ENCODE measurements around the gene CTRL. TPM values are rescaled to one million over a fixed set of nuclear protein-coding genes. Genes with fewer than 3 reads are reported as not detected.

Gene CTRL
- total RNA-seq, 4 donors from 2014 or later, result 2.4 to 5.3 (median 3.8) TPM

DNA sequence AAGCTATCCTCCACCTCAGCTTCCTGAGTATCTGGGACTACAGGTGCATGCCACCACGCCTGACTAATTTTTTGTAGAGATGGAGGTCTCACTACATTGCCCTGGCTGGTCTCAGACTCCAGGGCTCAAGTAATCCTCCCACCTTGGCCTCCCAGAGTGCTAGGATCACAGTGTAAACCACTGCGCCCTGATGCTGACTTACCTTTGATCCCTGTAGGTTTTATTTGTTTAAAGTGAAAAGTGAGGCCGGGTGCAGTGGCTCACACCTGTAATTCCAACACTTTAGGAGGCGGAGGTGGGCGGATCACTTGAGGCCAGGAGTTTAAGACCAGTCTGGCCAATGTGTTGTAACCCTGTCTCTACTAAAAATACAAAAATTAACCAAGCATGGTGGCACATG is 29.9 kb downstream of the CTRL start:
- TF ChIP-seq POLR2A (IDR thresholded peaks at IDR 0.05), result no peak
- TF ChIP-seq, protein P1, sequence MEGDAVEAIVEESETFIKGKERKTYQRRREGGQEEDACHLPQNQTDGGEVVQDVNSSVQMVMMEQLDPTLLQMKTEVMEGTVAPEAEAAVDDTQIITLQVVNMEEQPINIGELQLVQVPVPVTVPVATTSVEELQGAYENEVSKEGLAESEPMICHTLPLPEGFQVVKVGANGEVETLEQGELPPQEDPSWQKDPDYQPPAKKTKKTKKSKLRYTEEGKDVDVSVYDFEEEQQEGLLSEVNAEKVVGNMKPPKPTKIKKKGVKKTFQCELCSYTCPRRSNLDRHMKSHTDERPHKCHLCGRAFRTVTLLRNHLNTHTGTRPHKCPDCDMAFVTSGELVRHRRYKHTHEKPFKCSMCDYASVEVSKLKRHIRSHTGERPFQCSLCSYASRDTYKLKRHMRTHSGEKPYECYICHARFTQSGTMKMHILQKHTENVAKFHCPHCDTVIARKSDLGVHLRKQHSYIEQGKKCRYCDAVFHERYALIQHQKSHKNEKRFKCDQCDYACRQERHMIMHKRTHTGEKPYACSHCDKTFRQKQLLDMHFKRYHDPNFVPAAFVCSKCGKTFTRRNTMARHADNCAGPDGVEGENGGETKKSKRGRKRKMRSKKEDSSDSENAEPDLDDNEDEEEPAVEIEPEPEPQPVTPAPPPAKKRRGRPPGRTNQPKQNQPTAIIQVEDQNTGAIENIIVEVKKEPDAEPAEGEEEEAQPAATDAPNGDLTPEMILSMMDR (IDR thresholded peaks at IDR 0.05), result no peak

DNA sequence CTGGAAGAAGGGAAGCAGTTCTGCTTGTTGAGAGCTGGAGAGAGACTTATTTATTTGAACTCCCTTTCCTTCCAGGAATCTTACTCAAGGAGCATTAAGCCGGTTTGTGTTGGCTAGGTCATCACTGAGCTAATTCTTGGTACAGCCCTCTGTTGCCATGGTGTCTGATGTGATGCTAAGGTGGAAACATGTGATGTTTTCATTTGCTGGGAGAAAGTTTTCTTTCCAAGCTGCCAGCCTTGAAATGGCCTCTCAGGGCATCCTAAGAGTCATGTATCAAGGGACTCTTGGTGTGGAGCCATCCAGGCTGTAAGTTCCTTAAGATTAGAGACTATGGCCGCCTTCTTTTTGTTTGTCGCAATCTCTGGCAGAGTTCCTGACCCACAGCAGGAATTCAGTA is 34.4 kb downstream of the CTRL start:
- Histone ChIP-seq H3K36me3 (peaks cover 0 to under 1% (median 0%) of the 10 kb centered on the region in 3 donors), H3K9me3 (no peaks in the 10 kb centered on the region), H3K4me1 (peaks cover 0 to 37% (median 7%) of the 10 kb centered on the region in 4 donors), H3K4me3 (no peak overlapping the region), H3K27me3 (no peaks in the 10 kb centered on the region), H3K27ac (peak overlapping the region in 1 of 4 donors; percentile 31)
- DNase-seq, result no peak
- TF ChIP-seq, protein P1 (IDR thresholded peaks at IDR 0.05), result no peak
- TF ChIP-seq POLR2A (IDR thresholded peaks at IDR 0.05), result no peak

More for the DNA sequence above, 29.9 kb downstream of the CTRL start:
- peaks cover 0 to 19% (median 0%) of the 10 kb centered on the region in 4 donors for H3K4me1 ChIP-seq
- no peaks in the 10 kb centered on the region for H3K27me3 ChIP-seq
- no peak for DNase-seq
- no peaks in the 10 kb centered on the region for H3K9me3 ChIP-seq
- no peak overlapping the region for H3K4me3 ChIP-seq
- no peak overlapping the region for H3K27ac ChIP-seq
- peaks cover 0 to 12% (median 0%) of the 10 kb centered on the region in 3 donors for H3K36me3 ChIP-seq

DNA sequence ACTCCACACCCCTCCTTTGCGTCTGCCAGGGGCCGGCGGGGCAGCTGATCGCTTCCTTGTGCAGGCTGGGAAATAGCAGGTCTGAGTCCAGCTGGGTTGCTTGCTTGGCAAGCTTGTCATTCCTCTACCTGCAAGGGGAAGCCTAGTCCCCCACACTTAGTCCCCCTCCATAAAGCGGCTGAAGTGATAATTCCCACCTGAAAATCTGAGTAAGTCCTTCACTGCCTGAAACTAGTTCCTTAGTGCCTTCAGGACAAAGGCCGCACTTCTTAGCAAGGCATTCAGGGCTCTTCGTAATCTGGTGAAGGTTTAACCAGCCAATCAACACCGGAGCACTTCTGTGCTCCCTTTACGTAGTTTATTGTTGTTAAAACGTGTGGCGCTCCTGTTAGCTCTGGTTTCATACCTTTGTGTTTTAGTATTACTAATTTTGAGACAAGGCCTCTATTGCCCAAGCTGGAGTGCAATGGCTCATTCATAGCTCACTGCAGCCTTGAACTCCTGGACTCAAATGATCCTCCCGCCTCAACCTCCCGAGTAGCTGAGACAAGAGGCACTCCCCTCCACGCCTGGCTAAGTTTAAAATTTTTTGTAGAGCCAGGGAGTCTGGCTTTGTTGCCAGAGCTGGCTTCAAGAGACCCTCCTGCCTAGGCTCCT is 37.8 kb downstream of the CTRL start:
- peak overlapping the region; percentile 73 to 99 (median 88) for H3K4me3 ChIP-seq
- peak overlapping the region; percentile 90 to 99 (median 96) for H3K27ac ChIP-seq
- TF ChIP-seq, protein P1 (IDR thresholded peaks at IDR 0.05), result no peak
- peak in 1 of 2 donors; percentile 38 for TF ChIP-seq POLR2A (IDR thresholded peaks at IDR 0.05)
- H3K27me3 ChIP-seq, result no peaks in the 10 kb centered on the region
- H3K36me3 ChIP-seq, result no peaks in the 10 kb centered on the region
- H3K9me3 ChIP-seq, result no peaks in the 10 kb centered on the region
- no peak for DNase-seq
- H3K4me1 ChIP-seq, result peaks cover 0 to 30% (median 7%) of the 10 kb centered on the region in 4 donors

DNA sequence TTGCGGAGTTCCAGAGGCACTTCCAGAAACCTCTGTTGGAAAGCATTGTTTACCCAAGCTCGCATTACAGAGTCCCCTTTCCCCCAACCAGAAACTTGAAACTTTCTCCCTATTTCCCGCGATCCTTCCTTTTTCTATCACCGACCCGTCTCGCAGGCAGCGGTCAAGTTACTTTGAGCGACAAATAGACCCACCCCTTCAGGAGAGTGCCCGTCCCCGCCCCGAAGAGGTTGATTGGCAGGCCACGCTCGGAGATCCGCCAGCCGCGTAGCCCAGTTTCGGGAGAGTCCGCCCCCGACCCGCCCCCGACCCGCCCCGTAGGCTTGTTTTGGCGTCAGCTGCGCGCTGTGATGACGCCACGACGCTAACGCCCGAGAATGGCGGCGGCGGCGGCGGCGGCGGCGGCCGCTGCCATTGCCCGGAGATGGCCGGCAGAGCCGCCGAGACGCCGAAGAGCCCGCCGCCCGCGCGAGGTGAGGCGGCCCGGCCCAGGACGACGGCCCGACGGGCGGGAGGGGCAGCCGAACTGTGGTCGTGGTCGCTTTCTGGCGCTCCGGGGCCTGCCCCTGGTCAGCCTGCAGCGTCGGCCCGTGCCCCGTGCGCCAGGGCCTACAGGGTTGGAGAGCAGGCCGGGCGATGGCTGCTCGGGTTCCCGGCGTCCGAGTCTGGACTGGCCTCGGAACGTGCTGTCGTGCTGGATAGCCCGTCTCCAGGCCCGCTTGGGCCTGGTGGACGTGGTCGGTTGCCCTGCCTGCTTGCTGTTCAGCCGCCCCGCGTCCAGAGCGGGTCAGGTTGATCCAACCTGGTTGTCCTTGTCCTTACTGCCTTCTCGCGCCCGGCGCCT is 38.5 kb downstream of the CTRL start, which contains the start of gene PSKH1:
TSS of gene PSKH1 (plus strand) at position 356 of the 844 bp plus-strand sequence. CDS start 15,496 bp downstream, outside the sequence.
- no peaks in the 10 kb centered on the region for H3K27me3 ChIP-seq
- no peaks in the 10 kb centered on the region for H3K36me3 ChIP-seq
- peaks cover 0 to 30% (median 7%) of the 10 kb centered on the region in 4 donors for H3K4me1 ChIP-seq
- DNase-seq, result peak; percentile 95 to 98 (median 98)
- peak; percentile 43 to 86 for TF ChIP-seq POLR2A (IDR thresholded peaks at IDR 0.05)
- TF ChIP-seq, protein P1 (IDR thresholded peaks at IDR 0.05), result peak in 1 of 6 experiments; percentile 8
- H3K9me3 ChIP-seq, result no peaks in the 10 kb centered on the region
- H3K4me3 ChIP-seq, result peak within 1 kb of the TSS; percentile 73 to 99 (median 88)
- H3K27ac ChIP-seq, result peak within 1 kb of the TSS; percentile 90 to 99 (median 96)

DNA sequence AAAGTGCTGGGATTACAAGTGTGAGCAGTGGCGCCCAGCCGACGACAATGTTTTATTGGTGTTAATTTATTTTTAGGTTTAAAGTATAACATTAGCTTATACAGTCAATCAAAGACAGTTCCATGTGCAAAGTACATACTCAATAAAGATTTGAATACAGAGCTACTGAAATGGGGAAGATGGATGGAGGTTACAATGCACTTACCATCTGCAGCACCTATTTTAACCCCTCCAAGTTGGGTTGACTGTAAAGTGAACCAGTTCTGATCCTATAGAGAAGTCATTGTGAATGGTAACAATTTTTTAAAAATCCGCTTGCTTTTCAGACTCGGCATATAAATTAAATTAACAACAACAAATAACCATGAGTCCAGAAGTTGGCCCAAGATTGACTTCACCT is 39.3 kb downstream of the CTRL start:
- no peak for DNase-seq
- Histone ChIP-seq H3K4me3 (peak overlapping the region; percentile 73 to 99 (median 88)), H3K36me3 (no peaks in the 10 kb centered on the region), H3K27ac (peak overlapping the region; percentile 90 to 99 (median 96)), H3K27me3 (no peaks in the 10 kb centered on the region), H3K4me1 (peaks cover 0 to 25% (median 7%) of the 10 kb centered on the region in 4 donors), H3K9me3 (no peaks in the 10 kb centered on the region)
- TF ChIP-seq POLR2A (IDR thresholded peaks at IDR 0.05), result no peak
- TF ChIP-seq, protein P1 (IDR thresholded peaks at IDR 0.05), result no peak
